ENCODE measurements around the gene VEZF1.

- TF ChIP-seq CTCF (IDR thresholded peaks at IDR 0.05) (no peak), POLR2A (IDR thresholded peaks at IDR 0.05) (no peak)
Observed at GRCh38 chr17:58006560-58006923, 18.5 kb upstream of the VEZF1 start.
